Measurements from ENCODE around the gene MIA2.
A peak's percentile ranks its signal among the peaks of the same experiment; 100 is the strongest.

Gene MIA2

DNA sequence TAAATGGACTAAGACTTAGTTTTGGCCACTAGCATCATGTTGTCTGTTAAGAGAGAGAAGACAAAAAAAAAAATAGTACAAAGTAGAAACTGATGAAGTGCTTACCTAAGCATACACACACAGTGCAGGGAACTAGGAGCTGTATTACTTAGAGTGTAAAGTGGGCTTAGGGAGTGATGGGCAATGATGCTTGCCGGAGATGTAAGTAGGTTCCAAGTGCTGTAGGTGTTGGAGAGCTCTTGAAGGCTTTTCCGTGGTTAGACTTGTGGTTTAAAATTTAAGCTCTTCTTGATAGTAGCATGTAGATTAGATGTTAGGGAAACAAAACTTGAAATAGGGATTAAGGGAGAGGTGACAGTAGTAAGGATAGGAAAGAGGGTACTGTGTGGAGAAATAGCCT is 34.7 kb downstream of the MIA2 start:
- no peak overlapping the region for H4K91ac ChIP-seq (ENCODE audit: low read length)
- peak; percentile 34 for DNase-seq
- H3K23ac ChIP-seq (ENCODE audit: low read length in 2 of 2) = no peak overlapping the region
- H3K27ac ChIP-seq (ENCODE audit: low read length, poor library complexity, severe bottlenecking) = no peak overlapping the region
- H2AFZ ChIP-seq (ENCODE audit: low read depth, low read length) = no peak overlapping the region
- no peak overlapping the region for H2AK5ac ChIP-seq (ENCODE audit: low read length, severe bottlenecking)
- H2BK5ac ChIP-seq (ENCODE audit: low read depth, low read length, poor library complexity, severe bottlenecking) = no peak overlapping the region
- H3K79me1 ChIP-seq (replicated peaks; ENCODE audit: low read length, poor library complexity, severe bottlenecking) = no peaks in the 10 kb centered on the region
- H3K27me3 ChIP-seq (ENCODE audit: control insufficient read depth in 1 of 2, insufficient read depth in 1 of 2, low read length in 2 of 2) = no peaks in the 10 kb centered on the region
- H3K36me3 ChIP-seq (ENCODE audit: control insufficient read depth in 1 of 2, insufficient read depth in 2 of 2, low read depth in 1 of 2, low read length in 2 of 2) = no peaks in the 10 kb centered on the region
- H3K4me3 ChIP-seq (ENCODE audit: insufficient read depth in 1 of 2, low read depth in 1 of 2, low read length in 2 of 2) = peak overlapping the region in 1 of 2 experiments; percentile 98
- no peak overlapping the region for H2BK120ac ChIP-seq (ENCODE audit: low read depth, low read length)
- no peak overlapping the region for H3K14ac ChIP-seq (ENCODE audit: low read length in 2 of 2)
- H3K18ac ChIP-seq (ENCODE audit: low read depth in 1 of 2, low read length in 2 of 2) = no peak overlapping the region
- peak overlapping the region; percentile 100 for H3K9ac ChIP-seq (ENCODE audit: low read length)
- peak overlapping the region; percentile 55 for H3K4me2 ChIP-seq (ENCODE audit: low read length, poor library complexity, severe bottlenecking)
- no peak overlapping the region for H3K4ac ChIP-seq (ENCODE audit: low read depth in 1 of 2, low read length in 2 of 2)
- no peak overlapping the region for H4K8ac ChIP-seq (ENCODE audit: low read length)
- no peak overlapping the region for H2BK15ac ChIP-seq (ENCODE audit: low read depth, poor library complexity, severe bottlenecking)
- no peak overlapping the region for H2BK12ac ChIP-seq (ENCODE audit: low read length in 2 of 2)
- WGBS = 47% methylated on average over 2 of the region's 2 CpGs
- H3K9me3 ChIP-seq (ENCODE audit: control insufficient read depth, low read length) = no peaks in the 10 kb centered on the region
- peaks cover 5% of the 10 kb centered on the region for H3K4me1 ChIP-seq (ENCODE audit: control insufficient read depth, insufficient read depth, low read depth, low read length)

DNA sequence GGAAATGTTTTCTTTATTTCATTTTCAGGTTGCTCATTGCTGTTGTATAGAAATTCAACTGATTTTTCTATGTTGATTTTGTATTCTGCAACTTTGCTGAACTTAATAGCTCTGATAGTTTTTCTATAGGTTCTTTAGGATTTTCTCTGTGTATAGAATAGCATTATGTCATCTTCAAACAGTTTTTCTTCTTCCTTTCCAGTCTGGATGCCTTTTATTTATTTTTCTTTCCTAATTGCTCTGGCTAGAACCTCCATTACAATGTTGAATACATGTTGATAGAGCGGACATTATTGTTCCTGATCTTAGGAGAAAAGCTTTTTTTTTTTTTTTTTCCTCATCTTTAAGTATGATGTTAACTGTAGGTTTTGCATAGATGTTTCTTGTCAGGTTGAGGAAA is 39.2 kb downstream of the MIA2 start:
- peaks cover 0 to 7% of the 10 kb centered on the region in 2 experiments for H3K36me3 ChIP-seq (ENCODE audit: control insufficient read depth in 1 of 2, insufficient read depth in 2 of 2, low read depth in 1 of 2, low read length in 2 of 2)
- no peak overlapping the region for H2AFZ ChIP-seq (ENCODE audit: low read depth, low read length)
- peaks cover 12% of the 10 kb centered on the region for H3K79me1 ChIP-seq (replicated peaks; ENCODE audit: low read length, poor library complexity, severe bottlenecking)
- no peak overlapping the region for H3K23ac ChIP-seq (ENCODE audit: low read length in 2 of 2)
- H3K18ac ChIP-seq (ENCODE audit: low read depth in 1 of 2, low read length in 2 of 2) = no peak overlapping the region
- no peak overlapping the region for H3K14ac ChIP-seq (ENCODE audit: low read length in 2 of 2)
- no peak overlapping the region for H3K4me2 ChIP-seq (ENCODE audit: low read length, poor library complexity, severe bottlenecking)
- no peak overlapping the region for H2BK120ac ChIP-seq (ENCODE audit: low read depth, low read length)
- no peaks in the 10 kb centered on the region for H3K9me3 ChIP-seq (ENCODE audit: control insufficient read depth, low read length)
- no peak overlapping the region for H3K4ac ChIP-seq (ENCODE audit: low read depth in 1 of 2, low read length in 2 of 2)
- H2BK12ac ChIP-seq (ENCODE audit: low read length in 2 of 2) = no peak overlapping the region
- H3K9ac ChIP-seq (ENCODE audit: low read length) = no peak overlapping the region
- H3K4me1 ChIP-seq (ENCODE audit: control insufficient read depth, insufficient read depth, low read depth, low read length) = peaks cover 5% of the 10 kb centered on the region
- no peak for DNase-seq
- no peak overlapping the region for H4K91ac ChIP-seq (ENCODE audit: low read length)
- no peak overlapping the region for H3K4me3 ChIP-seq (ENCODE audit: insufficient read depth in 1 of 2, low read depth in 1 of 2, low read length in 2 of 2)
- H4K8ac ChIP-seq (ENCODE audit: low read length) = no peak overlapping the region
- no peak overlapping the region for H2AK5ac ChIP-seq (ENCODE audit: low read length, severe bottlenecking)
- WGBS = no CpG with 5 or more reads among the region's 1 CpG
- H2BK15ac ChIP-seq (ENCODE audit: low read depth, poor library complexity, severe bottlenecking) = no peak overlapping the region
- H3K27ac ChIP-seq (ENCODE audit: low read length, poor library complexity, severe bottlenecking) = no peak overlapping the region
- H2BK5ac ChIP-seq (ENCODE audit: low read depth, low read length, poor library complexity, severe bottlenecking) = no peak overlapping the region
- H3K27me3 ChIP-seq (ENCODE audit: control insufficient read depth in 1 of 2, insufficient read depth in 1 of 2, low read length in 2 of 2) = no peaks in the 10 kb centered on the region

DNA sequence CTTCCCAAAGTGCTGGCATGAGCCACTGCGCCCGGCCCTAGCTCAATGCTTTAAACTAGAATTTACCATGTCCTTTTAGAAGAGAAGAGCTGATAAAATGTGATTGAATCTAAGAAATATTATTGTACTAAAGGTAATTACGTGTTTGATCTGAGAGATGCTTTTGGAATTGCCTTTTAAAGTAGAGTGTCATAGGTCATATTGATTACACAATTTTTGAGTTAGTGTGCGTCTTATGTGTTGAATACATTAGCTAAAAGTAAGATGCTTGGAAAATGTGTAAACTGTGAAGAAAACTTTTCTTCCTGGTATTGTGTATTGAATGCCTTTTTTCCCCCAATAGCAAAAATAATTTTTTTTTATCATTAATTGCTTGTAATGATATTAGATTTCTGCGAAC is 41.7 kb downstream of the MIA2 start:
- Histone ChIP-seq H3K14ac (ENCODE audit: low read length in 2 of 2) (no peak overlapping the region), H3K4me1 (ENCODE audit: control insufficient read depth, insufficient read depth, low read depth, low read length) (peaks cover 2% of the 10 kb centered on the region), H3K27me3 (ENCODE audit: control insufficient read depth in 1 of 2, insufficient read depth in 1 of 2, low read length in 2 of 2) (no peaks in the 10 kb centered on the region), H2BK15ac (ENCODE audit: low read depth, poor library complexity, severe bottlenecking) (no peak overlapping the region), H3K18ac (ENCODE audit: low read depth in 1 of 2, low read length in 2 of 2) (no peak overlapping the region), H3K4me2 (ENCODE audit: low read length, poor library complexity, severe bottlenecking) (no peak overlapping the region), H4K91ac (ENCODE audit: low read length) (no peak overlapping the region), H3K23ac (ENCODE audit: low read length in 2 of 2) (no peak overlapping the region), H3K9me3 (ENCODE audit: control insufficient read depth, low read length) (no peaks in the 10 kb centered on the region), H2BK120ac (ENCODE audit: low read depth, low read length) (no peak overlapping the region), H3K27ac (ENCODE audit: low read length, poor library complexity, severe bottlenecking) (no peak overlapping the region), H2AK5ac (ENCODE audit: low read length, severe bottlenecking) (no peak overlapping the region), H3K36me3 (ENCODE audit: control insufficient read depth in 1 of 2, insufficient read depth in 2 of 2, low read depth in 1 of 2, low read length in 2 of 2) (peaks cover 10 to 12% of the 10 kb centered on the region in 2 experiments), H4K8ac (ENCODE audit: low read length) (no peak overlapping the region), H3K9ac (ENCODE audit: low read length) (no peak overlapping the region), H2BK12ac (ENCODE audit: low read length in 2 of 2) (no peak overlapping the region), H3K4me3 (ENCODE audit: insufficient read depth in 1 of 2, low read depth in 1 of 2, low read length in 2 of 2) (no peak overlapping the region), H2AFZ (ENCODE audit: low read depth, low read length) (no peak overlapping the region), H2BK5ac (ENCODE audit: low read depth, low read length, poor library complexity, severe bottlenecking) (no peak overlapping the region), H3K79me1 (replicated peaks; ENCODE audit: low read length, poor library complexity, severe bottlenecking) (peaks cover 18% of the 10 kb centered on the region), H3K4ac (ENCODE audit: low read depth in 1 of 2, low read length in 2 of 2) (no peak overlapping the region)
- 96% methylated on average over 5 of the region's 5 CpGs for WGBS
- no peak for DNase-seq

DNA sequence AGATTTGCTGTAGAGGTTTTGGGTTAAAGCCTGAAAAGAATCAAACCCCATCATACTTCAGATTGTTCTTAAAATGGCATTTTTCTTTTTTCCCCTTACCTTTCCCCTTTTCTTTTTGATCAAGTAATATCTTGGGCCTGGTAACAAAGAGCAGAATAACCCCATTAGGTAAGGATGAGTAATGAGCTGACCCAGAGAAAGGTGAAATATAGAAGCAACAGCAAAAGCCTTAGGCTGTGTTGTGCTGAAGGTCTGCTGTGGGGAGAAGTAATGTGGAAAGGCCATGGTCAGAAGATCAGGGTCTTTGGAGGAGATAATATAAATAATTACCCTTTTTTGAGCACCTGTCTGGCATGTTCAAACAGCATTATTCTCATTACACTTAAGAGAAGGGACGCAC is 42.3 kb downstream of the MIA2 start:
- Histone ChIP-seq H3K36me3 (ENCODE audit: control insufficient read depth in 1 of 2, insufficient read depth in 2 of 2, low read depth in 1 of 2, low read length in 2 of 2) (peaks cover 12 to 13% of the 10 kb centered on the region in 2 experiments), H3K79me1 (replicated peaks; ENCODE audit: low read length, poor library complexity, severe bottlenecking) (peaks cover 18% of the 10 kb centered on the region), H3K23ac (ENCODE audit: low read length in 2 of 2) (no peak overlapping the region), H2BK15ac (ENCODE audit: low read depth, poor library complexity, severe bottlenecking) (no peak overlapping the region), H2AK5ac (ENCODE audit: low read length, severe bottlenecking) (no peak overlapping the region), H3K4me2 (ENCODE audit: low read length, poor library complexity, severe bottlenecking) (no peak overlapping the region), H2BK120ac (ENCODE audit: low read depth, low read length) (no peak overlapping the region), H4K8ac (ENCODE audit: low read length) (no peak overlapping the region), H3K27ac (ENCODE audit: low read length, poor library complexity, severe bottlenecking) (no peak overlapping the region), H3K14ac (ENCODE audit: low read length in 2 of 2) (no peak overlapping the region), H2AFZ (ENCODE audit: low read depth, low read length) (no peak overlapping the region), H3K9me3 (ENCODE audit: control insufficient read depth, low read length) (peaks cover 1% of the 10 kb centered on the region), H2BK5ac (ENCODE audit: low read depth, low read length, poor library complexity, severe bottlenecking) (no peak overlapping the region), H3K4me1 (ENCODE audit: control insufficient read depth, insufficient read depth, low read depth, low read length) (peaks cover 2% of the 10 kb centered on the region), H3K27me3 (ENCODE audit: control insufficient read depth in 1 of 2, insufficient read depth in 1 of 2, low read length in 2 of 2) (no peaks in the 10 kb centered on the region), H4K91ac (ENCODE audit: low read length) (no peak overlapping the region), H3K4ac (ENCODE audit: low read depth in 1 of 2, low read length in 2 of 2) (no peak overlapping the region), H2BK12ac (ENCODE audit: low read length in 2 of 2) (no peak overlapping the region), H3K9ac (ENCODE audit: low read length) (no peak overlapping the region), H3K18ac (ENCODE audit: low read depth in 1 of 2, low read length in 2 of 2) (no peak overlapping the region), H3K4me3 (ENCODE audit: insufficient read depth in 1 of 2, low read depth in 1 of 2, low read length in 2 of 2) (no peak overlapping the region)
- no peak for DNase-seq
- no CpG with 5 or more reads among the region's 1 CpG for WGBS
